PC-9 (cell line): ENCODE results near the gene IQSEC1.

Experiments
- EZH2 ChIP-seq: fragments of 200-600 bp; sonication (generic); IDR thresholded peaks from 2 replicates; pipeline ENCODE4 v1.8.0; 2017; ENCODE audit warnings: antibody characterized with exemption, low read depth
- TF ChIP-seq, protein P1 (sequence below): fragments of 200-600 bp; sonication (generic); conservative IDR thresholded peaks from 2 replicates; pipeline ENCODE4 v1.6.1; 2017; ENCODE audit warnings: mixed run types, antibody characterized with exemption, mild to moderate bottlenecking, moderate library complexity

DNA sequence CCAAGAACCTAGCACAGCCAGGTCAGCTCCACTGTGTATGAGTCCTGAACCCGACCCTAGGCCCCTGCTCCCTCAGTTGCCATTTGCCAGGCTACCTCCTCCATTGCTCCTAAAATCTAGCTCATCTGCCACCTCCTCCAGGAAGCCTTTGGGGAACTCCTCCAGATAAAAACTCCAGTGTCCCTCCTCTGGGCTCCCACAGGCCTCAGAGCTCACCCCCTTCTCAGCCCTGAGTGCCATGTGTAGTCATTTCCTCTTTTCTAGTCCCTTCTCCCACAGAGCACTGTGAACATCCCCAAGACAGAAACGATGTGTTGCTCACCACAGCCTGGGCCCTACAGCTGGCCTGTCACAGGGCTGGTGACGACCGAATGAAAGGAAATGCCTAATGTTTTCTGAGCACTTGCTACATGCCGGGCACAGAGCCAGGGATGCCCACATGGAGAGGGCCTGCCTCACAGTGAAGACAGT, 61.0 kb downstream of the IQSEC1 start:
- TF ChIP-seq, protein P1, sequence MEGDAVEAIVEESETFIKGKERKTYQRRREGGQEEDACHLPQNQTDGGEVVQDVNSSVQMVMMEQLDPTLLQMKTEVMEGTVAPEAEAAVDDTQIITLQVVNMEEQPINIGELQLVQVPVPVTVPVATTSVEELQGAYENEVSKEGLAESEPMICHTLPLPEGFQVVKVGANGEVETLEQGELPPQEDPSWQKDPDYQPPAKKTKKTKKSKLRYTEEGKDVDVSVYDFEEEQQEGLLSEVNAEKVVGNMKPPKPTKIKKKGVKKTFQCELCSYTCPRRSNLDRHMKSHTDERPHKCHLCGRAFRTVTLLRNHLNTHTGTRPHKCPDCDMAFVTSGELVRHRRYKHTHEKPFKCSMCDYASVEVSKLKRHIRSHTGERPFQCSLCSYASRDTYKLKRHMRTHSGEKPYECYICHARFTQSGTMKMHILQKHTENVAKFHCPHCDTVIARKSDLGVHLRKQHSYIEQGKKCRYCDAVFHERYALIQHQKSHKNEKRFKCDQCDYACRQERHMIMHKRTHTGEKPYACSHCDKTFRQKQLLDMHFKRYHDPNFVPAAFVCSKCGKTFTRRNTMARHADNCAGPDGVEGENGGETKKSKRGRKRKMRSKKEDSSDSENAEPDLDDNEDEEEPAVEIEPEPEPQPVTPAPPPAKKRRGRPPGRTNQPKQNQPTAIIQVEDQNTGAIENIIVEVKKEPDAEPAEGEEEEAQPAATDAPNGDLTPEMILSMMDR: no peak
- TF ChIP-seq EZH2: no peak
